ENCODE data around the gene CFL2.

Gene CFL2

GRCh38 chr14:34680806-34681479 lies 33.5 kb downstream of the CFL2 start:
- ChIA-PET POLR2A (interaction anchor here (0.7 kb wide), 1 partner anchor 22 kb away, joined by 5 read pairs; no protein-coding TSS in a partner anchor), CTCF (interaction anchor here (1.1 to 2.7 kb wide), 4 partner anchors 8 to 42 kb away, joined by 3 to 8 read pairs (median 6); no protein-coding TSS in a partner anchor)
- TF ChIP-seq CTCF (IDR thresholded peaks at IDR 0.05; ENCODE audit: control extremely low read depth, extremely low read depth, low read depth, missing control alignments), result no peak
- no peak for DNase-seq (ENCODE audit: extremely low spot score)

GRCh38 chr14:34678735-34679134 lies 35.7 kb downstream of the CFL2 start:
- ChIA-PET POLR2A (no interaction called here), CTCF (interaction anchor here (1.4 to 2.7 kb wide), 2 partner anchors 8 to 45 kb away, joined by 3 to 8 read pairs; no protein-coding TSS in a partner anchor)
- no peak for TF ChIP-seq CTCF (IDR thresholded peaks at IDR 0.05; ENCODE audit: control extremely low read depth, extremely low read depth, low read depth, missing control alignments)
- no peak for DNase-seq (ENCODE audit: extremely low spot score)

- CTCF ChIA-PET, result no interaction called here
- POLR2A ChIA-PET, result no interaction called here
- TF ChIP-seq CTCF (IDR thresholded peaks at IDR 0.05; ENCODE audit: control extremely low read depth, extremely low read depth, low read depth, missing control alignments), result no peak
- no peak for DNase-seq (ENCODE audit: extremely low spot score)
Observed at GRCh38 chr14:34678306-34678705, 36.1 kb downstream of the CFL2 start.

GRCh38 chr14:34676516-34677211 lies 37.7 kb downstream of the CFL2 start:
- TF ChIP-seq CTCF (IDR thresholded peaks at IDR 0.05; ENCODE audit: control extremely low read depth, extremely low read depth, low read depth, missing control alignments), result no peak
- no peak for DNase-seq (ENCODE audit: extremely low spot score)
- ChIA-PET CTCF (interaction anchor here (1.0 to 1.3 kb wide), 2 partner anchors 15 to 46 kb away, joined by 3 to 6 read pairs; no protein-coding TSS in a partner anchor), POLR2A (no interaction called here)

- DNase-seq (ENCODE audit: extremely low spot score), result no peak
- ChIA-PET POLR2A (no interaction called here), CTCF (interaction anchor here (0.8 to 8.7 kb wide), 20 partner anchors 7 to 1144 kb away, joined by 3 to 143 read pairs (median 6); no protein-coding TSS in a partner anchor)
- TF ChIP-seq CTCF (IDR thresholded peaks at IDR 0.05; ENCODE audit: control extremely low read depth, extremely low read depth, low read depth, missing control alignments), result no peak
Observed at GRCh38 chr14:34673702-34674101, 40.7 kb downstream of the CFL2 start.

- TF ChIP-seq CTCF (IDR thresholded peaks at IDR 0.05; ENCODE audit: control extremely low read depth, extremely low read depth, low read depth, missing control alignments), result no peak
- DNase-seq (ENCODE audit: extremely low spot score), result no peak
- ChIA-PET CTCF (interaction anchor here (0.8 to 8.7 kb wide), 21 partner anchors 9 to 1016 kb away, joined by 3 to 143 read pairs (median 6); no protein-coding TSS in a partner anchor), POLR2A (no interaction called here)
Observed at GRCh38 chr14:34671716-34672115, 42.7 kb downstream of the CFL2 start.
